Uterus (tissue), 4 donors: ENCODE results near the gene SYTL4. TPM values are rescaled to one million over a fixed set of nuclear protein-coding genes. Genes with fewer than 3 reads are reported as not detected.

ENCODE experiments used
- DNase-seq, 2 donors: peaks; one replicate each; pipeline ENCODE4 v3.0.0-alpha.2; 2019 to 2020
- H3K27ac ChIP-seq, 2 donors: fragments of 200-600 bp; sonication (generic); 1 replicate in 1 of 2; 2 replicates in 1 of 2; pipeline ENCODE4 v1.5.1; 2016 to 2018
- H3K27me3 ChIP-seq, 2 donors: fragments of 200-600 bp; sonication (generic); one replicate each; pipeline ENCODE4 v1.5.1; 2018 to 2019; ENCODE audit warnings: control low read depth in 1 of 2
- H3K36me3 ChIP-seq, 2 donors: fragments of 200-600 bp; sonication (generic); one replicate each; pipeline ENCODE4 v1.5.1; 2019; ENCODE audit warnings: control low read depth in 1 of 2
- H3K4me1 ChIP-seq, 2 donors: fragments of 200-600 bp; sonication (generic); one replicate each; pipeline ENCODE4 v1.5.1; 2018 to 2019; ENCODE audit warnings: control low read depth in 1 of 2
- H3K4me3 ChIP-seq, 2 donors: fragments of 200-600 bp; sonication (generic); 1 replicate in 1 of 2; 2 replicates in 1 of 2; pipeline ENCODE4 v1.5.1; 2018 to 2019; ENCODE audit warnings: mild to moderate bottlenecking in 1 of 2
- H3K9me3 ChIP-seq, 2 donors: fragments of 200-600 bp; sonication (generic); one replicate each; pipeline ENCODE4 v1.5.1; 2019; ENCODE audit warnings: control low read depth in 1 of 2
- CTCF ChIP-seq, 4 experiments: fragments of 200-600 bp in 2 of 4; fragments of 450-650 bp in 2 of 4; sonication (generic) in 2 of 4; IDR thresholded peaks; one replicate each; pipeline ENCODE4 v1.5.1; 2016 to 2019; ENCODE audit warnings: antibody characterized with exemption in 4 of 4, mild to moderate bottlenecking in 2 of 4, moderate library complexity in 1 of 4
- POLR2A ChIP-seq, 2 donors: fragments of 450-650 bp; IDR thresholded peaks; one replicate each; pipeline ENCODE4 v1.6.1; 2016; ENCODE audit warnings: antibody characterized with exemption in 2 of 2, mild to moderate bottlenecking in 1 of 2, moderate library complexity in 1 of 2
- intact Hi-C: fragments of 100-400 bp; cut with DNase I; formaldehyde crosslinking; loops from one replicate; pipeline ENCODE4 v1.15.1; 2023; ENCODE audit warnings: low total_unique reads
- total RNA-seq, 4 donors: library from RNA; depleted of rRNA in 3 of 4; stranded (reverse); fragments of >200 nt in 3 of 4; gene quantifications; one replicate each; pipeline versions ENCODE4 v1.1.0 to v1.2.4, GENCODE V29; 2014 to 2023
- donor health status: DM: yes; HTN: yes; CAD: no.

The SYTL4 gene
- total RNA-seq, 4 donors from 2014 or later, result 48.0 to 169 (median 83.8) TPM

GRCh38 chrX:100649550-100650356, 82.2 kb downstream of the SYTL4 start:
- peak; percentile 15 to 19 for TF ChIP-seq POLR2A (IDR thresholded peaks at IDR 0.05)
- no peak for TF ChIP-seq CTCF (IDR thresholded peaks at IDR 0.05)
- intact Hi-C loops, result no loop called here
- H3K4me3 ChIP-seq, result no peak overlapping the region
- no peaks in the 10 kb centered on the region for H3K27me3 ChIP-seq
- no peaks in the 10 kb centered on the region for H3K4me1 ChIP-seq
- H3K27ac ChIP-seq, result peak overlapping the region; percentile 80 to 82
- no peaks in the 10 kb centered on the region for H3K36me3 ChIP-seq
- peak; percentile 79 to 86 for DNase-seq
- H3K9me3 ChIP-seq, result no peaks in the 10 kb centered on the region

DNA sequence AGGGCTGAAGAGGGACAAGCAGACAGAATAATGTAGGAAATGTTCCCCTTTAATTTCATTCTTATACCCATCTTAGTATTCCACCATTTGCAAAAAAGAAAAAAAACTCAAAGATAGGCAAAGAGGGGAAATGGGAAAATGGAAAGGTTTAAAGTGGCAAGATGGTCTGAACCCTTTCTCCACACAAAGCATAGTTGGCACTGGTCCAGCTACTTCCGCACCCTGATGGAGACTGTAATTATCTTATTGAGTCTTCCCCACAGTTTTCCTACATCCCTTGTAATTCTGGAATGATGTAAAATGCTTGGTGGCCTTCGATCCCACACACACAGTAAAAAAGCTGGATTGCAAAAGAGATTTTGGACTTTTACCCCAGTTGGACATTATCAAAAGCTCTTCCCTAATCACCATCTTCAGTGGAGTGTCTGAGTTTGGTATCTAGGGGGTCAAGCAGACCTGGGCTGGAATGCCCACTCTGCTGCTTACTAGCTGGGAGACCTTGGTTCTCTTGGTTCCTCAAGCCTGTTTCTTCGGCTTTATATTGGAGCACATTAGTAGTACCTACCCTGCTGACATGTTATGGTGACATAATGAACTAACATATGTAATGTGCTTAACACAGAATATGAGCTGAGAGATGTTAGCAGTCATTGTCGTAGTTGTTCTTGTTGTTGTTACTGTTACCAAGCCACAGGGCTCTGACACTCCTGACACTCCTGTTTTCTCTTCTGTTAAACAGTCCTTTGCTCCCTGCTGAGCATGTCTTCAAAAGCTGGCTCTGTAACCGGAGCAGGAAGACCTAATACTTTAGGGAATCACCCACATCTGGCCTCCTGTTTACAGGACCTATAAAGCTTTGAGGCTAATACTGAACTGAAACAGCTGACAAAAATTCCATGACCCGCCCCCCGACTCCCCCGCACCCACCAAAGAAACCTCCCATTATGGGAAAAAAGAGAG, 83.2 kb downstream of the SYTL4 start:
- no peaks in the 10 kb centered on the region for H3K36me3 ChIP-seq
- intact Hi-C loops, result no loop called here
- peak overlapping the region; percentile 80 to 82 for H3K27ac ChIP-seq
- peak; percentile 46 to 57 for DNase-seq
- H3K4me3 ChIP-seq, result no peak overlapping the region
- no peaks in the 10 kb centered on the region for H3K9me3 ChIP-seq
- no peaks in the 10 kb centered on the region for H3K27me3 ChIP-seq
- TF ChIP-seq CTCF (IDR thresholded peaks at IDR 0.05) (no peak), POLR2A (IDR thresholded peaks at IDR 0.05) (no peak)
- H3K4me1 ChIP-seq, result no peaks in the 10 kb centered on the region

DNA sequence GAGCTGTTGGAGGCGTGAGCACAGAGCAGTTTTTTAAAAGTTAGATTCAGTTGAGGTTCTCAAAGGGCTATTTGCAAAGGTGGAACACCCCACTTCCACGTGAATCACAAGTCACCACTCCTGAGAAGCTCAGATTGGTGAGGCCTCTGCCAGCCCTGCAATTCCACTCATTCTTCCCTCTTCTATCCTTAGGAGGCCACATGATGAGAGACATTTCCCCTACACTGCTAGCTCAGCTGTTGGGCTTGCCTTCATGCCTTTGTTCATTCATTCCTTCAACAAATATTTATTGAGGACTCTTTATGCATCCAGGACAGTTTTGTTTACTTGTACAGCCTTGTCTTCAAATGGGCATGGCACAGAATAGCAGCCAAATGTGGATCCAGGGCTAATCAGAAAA, 84.2 kb downstream of the SYTL4 start:
- TF ChIP-seq CTCF (IDR thresholded peaks at IDR 0.05), result no peak
- TF ChIP-seq POLR2A (IDR thresholded peaks at IDR 0.05), result no peak
- Histone ChIP-seq H3K4me3 (no peak overlapping the region), H3K36me3 (no peaks in the 10 kb centered on the region), H3K27ac (peak overlapping the region; percentile 80 to 82), H3K27me3 (no peaks in the 10 kb centered on the region), H3K9me3 (no peaks in the 10 kb centered on the region), H3K4me1 (no peaks in the 10 kb centered on the region)
- intact Hi-C loops, result no loop called here
- no peak for DNase-seq

- intact Hi-C loops, result no loop called here
- no peaks in the 10 kb centered on the region for H3K36me3 ChIP-seq
- no peak overlapping the region for H3K4me3 ChIP-seq
- no peaks in the 10 kb centered on the region for H3K4me1 ChIP-seq
- H3K9me3 ChIP-seq, result no peaks in the 10 kb centered on the region
- TF ChIP-seq CTCF (IDR thresholded peaks at IDR 0.05) (peak in 1 of 4 experiments; percentile 16), POLR2A (IDR thresholded peaks at IDR 0.05) (no peak)
- peak overlapping the region; percentile 80 to 82 for H3K27ac ChIP-seq
- H3K27me3 ChIP-seq, result no peaks in the 10 kb centered on the region
- peak in 1 of 2 donors; percentile 33 for DNase-seq
Measured at GRCh38 chrX:100647095-100647494, 84.8 kb downstream of the SYTL4 start.
